GM15510 (cell line): ENCODE measurements around the gene CUZD1.

Experiments used
- POLR2A ChIP-seq: IDR thresholded peaks from 3 replicates; pipeline ENCODE4 v1.6.1; 2011; ENCODE audit warnings: borderline replicate concordance; ENCODE audit not compliant: insufficient read length; ENCODE audit errors: extremely low read depth

Gene CUZD1

DNA sequence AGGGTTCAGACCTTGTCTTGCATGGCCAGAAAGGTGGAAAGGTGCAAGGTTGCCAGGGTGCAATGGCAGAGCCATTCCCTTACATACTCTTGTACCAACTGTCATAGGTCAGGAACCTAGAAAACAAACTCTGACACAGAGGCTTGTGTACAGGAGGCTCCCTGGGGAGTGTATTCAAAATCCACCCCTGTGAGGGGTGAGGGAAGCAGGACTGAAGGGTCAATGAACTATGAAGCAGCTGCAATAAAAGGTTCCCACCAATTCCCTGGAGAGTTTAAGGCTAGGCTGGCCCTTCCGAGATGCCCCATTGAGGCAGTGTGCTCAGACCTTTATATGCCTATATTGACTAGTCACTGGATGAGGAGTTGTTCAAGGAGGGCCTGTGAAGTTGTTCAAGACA is 13.9 kb upstream of the CUZD1 start:
- no peak for TF ChIP-seq POLR2A

DNA sequence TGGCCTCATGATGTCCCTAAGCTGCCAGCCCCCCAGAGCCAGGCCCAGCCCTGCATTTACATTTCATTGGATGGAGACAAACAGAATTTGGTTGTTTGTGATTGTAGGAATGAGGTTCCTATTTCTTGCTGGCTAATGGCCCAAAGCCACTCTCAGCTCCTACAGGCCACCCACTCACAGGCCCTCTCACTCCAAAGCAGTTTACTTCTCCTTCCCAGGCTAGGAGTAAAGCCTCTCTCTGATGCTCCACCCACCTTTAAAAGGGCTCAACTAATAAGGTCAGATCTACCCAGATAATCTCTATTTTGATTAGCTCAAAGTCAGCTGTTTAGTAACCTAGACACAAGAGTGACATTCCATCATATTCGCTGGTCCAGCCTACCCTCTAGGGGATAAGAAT is 11.2 kb upstream of the CUZD1 start:
- TF ChIP-seq POLR2A = no peak

GRCh38 chr10:122855745-122856144 is 10.1 kb upstream of the CUZD1 start:
- TF ChIP-seq POLR2A = no peak

DNA sequence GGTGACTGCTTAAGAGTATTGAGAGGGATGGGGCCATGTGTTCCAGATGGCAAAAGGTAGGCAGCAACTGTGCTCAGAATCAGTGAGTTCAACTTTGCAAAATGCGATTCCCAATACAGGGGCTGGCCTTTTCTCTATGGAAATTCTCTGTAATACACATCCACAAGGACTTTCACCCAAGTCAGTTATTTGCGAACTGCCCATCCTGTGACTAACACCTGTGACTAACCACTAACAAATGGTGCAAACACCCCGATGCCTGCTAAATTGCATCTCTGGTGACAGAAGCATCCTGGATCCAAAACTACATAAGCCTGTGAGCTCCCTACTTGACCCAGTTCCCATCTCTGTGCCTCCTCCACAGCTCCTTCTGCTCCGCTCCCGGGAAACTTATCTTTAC is 9.0 kb upstream of the CUZD1 start:
- no peak for TF ChIP-seq POLR2A

- TF ChIP-seq POLR2A = no peak
Observed at GRCh38 chr10:122853665-122854313, 8.1 kb upstream of the CUZD1 start.

- no peak for TF ChIP-seq POLR2A
Observed at GRCh38 chr10:122852261-122852660, 6.6 kb upstream of the CUZD1 start.

- no peak for TF ChIP-seq POLR2A
Observed at GRCh38 chr10:122850705-122851640, 5.3 kb upstream of the CUZD1 start.

- TF ChIP-seq POLR2A = no peak
Observed at GRCh38 chr10:122849900-122850605, 4.4 kb upstream of the CUZD1 start.

DNA sequence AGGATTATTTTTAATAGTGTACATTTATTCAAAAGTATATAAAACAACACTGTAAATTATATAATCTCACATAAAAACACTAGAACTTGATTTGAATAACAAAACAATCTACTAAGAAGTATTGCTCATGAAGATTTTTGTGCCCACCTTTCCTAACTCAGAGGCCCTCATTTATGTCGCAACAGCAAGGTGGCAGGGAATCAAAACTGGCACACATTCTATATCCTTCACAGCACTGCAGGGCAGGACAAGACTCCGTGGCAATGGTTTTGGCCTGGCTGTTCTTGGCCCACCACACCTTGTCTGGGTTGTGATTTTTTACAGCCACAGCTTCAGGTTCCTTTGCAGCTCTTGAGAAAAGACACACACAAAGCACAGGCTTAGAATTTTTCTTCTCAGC is 3.4 kb upstream of the CUZD1 start:
- TF ChIP-seq POLR2A = no peak

GRCh38 chr10:122847782-122848604 is 2.3 kb upstream of the CUZD1 start:
- no peak for TF ChIP-seq POLR2A

- TF ChIP-seq POLR2A = no peak
Observed at GRCh38 chr10:122844146-122844545, 1.5 kb downstream of the CUZD1 start.

DNA sequence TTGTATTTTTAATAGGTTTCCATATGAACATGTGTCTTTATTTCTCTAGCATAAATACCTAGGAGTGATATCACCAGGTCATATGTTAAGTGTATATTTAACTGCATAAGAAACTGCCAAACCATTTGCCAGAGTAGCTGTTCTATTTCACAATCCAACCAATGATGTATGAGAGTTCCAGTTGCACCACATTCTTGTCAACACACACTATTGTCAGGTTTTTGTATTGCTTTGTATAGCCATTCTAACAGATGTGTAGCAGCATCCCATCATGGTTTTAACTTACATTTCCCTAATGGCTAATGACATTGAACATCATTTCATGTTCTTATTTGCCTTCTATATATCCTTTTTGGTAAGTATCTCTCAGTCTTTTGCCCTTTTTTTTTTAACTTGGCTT is 4.1 kb downstream of the CUZD1 start:
- no peak for TF ChIP-seq POLR2A

- TF ChIP-seq POLR2A = no peak
Observed at GRCh38 chr10:122839505-122839904, 6.2 kb downstream of the CUZD1 start.

DNA sequence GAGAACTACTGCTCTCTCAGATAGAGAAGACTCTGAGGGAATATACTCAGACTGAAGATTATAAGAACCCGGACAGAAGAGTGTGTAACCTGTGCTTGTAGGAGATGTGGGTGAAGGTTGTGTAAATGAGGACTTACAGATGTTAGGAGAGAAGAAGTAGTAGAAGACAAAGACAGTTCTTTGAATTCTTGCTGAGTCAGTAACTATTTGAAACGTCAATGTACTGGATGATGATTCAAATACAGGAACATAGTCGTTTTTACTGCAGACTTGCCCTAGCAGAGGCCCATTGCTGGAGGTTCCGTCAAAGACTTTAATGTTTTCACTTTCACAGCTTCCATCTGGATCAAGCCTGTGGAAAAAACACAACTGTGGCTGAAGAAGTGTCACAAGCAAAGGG is 6.8 kb downstream of the CUZD1 start:
- TF ChIP-seq POLR2A = no peak
